ENCODE measurements around the gene PTPRZ1. TPM values are rescaled to one million over a fixed set of nuclear protein-coding genes. Genes with fewer than 3 reads are reported as not detected.

PTPRZ1 gene
- total RNA-seq (2016; rRNA removed; fragmentation: Illumina TruSeq; extraction: Trizol) (not detected in 2 replicates), polyA plus RNA-seq (2011; rRNA removed) (0.07 TPM in 1 of 2 replicates, not detected in the other), polyA minus RNA-seq (2011; rRNA and poly(A)+ RNA removed; ENCODE audit: low replicate concordance) (0.91 TPM in 1 of 2 replicates, not detected in the other), Bru-seq, nascent RNA (percentile 12 among the genes with signal in this experiment), BruChase-seq, experiment 1, labeled RNA remaining after a 6-hour chase (percentile 8 among the genes with signal in this experiment), BruChase-seq, experiment 2, labeled RNA remaining after a 2-hour chase (percentile 11 among the genes with signal in this experiment)
- not detected in 2 replicates for total RNA-seq (2016; cell fraction: cytosol; rRNA removed; fragmentation: Illumina TruSeq; extraction: Trizol; ENCODE audit: low read depth)
- not detected in 2 replicates for total RNA-seq (2016; cell fraction: insoluble cytoplasmic fraction; rRNA removed; fragmentation: Illumina TruSeq; extraction: Trizol)
- total RNA-seq (2016; cell fraction: membrane; rRNA removed; fragmentation: Illumina TruSeq; extraction: Trizol) = not detected in 2 replicates
- not detected in 2 replicates for total RNA-seq (2016; cell fraction: nucleus; rRNA removed; fragmentation: Illumina TruSeq; extraction: Trizol)
- under 0.01 and 0.01 TPM in 2 replicates for polyA plus RNA-seq (2011; cell fraction: cytosol; rRNA removed)
- 0.05 TPM in 1 of 2 replicates, not detected in the other for polyA plus RNA-seq (2011; cell fraction: nucleus; rRNA removed)
- not detected in 2 replicates for polyA plus RNA-seq (2012)
- polyA plus RNA-seq (2016; cell fraction: cytosol; fragmentation: Illumina TruSeq; extraction: Trizol; ENCODE audit: low read depth) = not detected in 2 replicates
- not detected in 2 replicates for polyA plus RNA-seq (2016; cell fraction: insoluble cytoplasmic fraction; fragmentation: Illumina TruSeq; extraction: Trizol; ENCODE audit: low read depth)
- not detected in 2 replicates for polyA plus RNA-seq (2016; cell fraction: membrane; fragmentation: Illumina TruSeq; extraction: Trizol; ENCODE audit: low read depth)
- polyA plus RNA-seq (2016; cell fraction: nucleus; fragmentation: Illumina TruSeq; extraction: Trizol; ENCODE audit: insufficient read depth, low read depth) = not detected in 2 replicates
- polyA minus RNA-seq (2011; cell fraction: cytosol; rRNA and poly(A)+ RNA removed) = not detected in 2 replicates
- polyA minus RNA-seq (2011; cell fraction: nucleus; rRNA and poly(A)+ RNA removed) = 0.52 TPM in 1 of 2 replicates, not detected in the other
- long read RNA-seq, experiment 1 = 0 reads
- long read RNA-seq, experiment 2 = 0 reads

- intact Hi-C loops (cut with micrococcal nuclease; ENCODE audit: unreplicated experiment) = loop anchor here (2.0 kb wide), 2 partner anchors 42 to 120 kb away; no protein-coding TSS in a partner anchor
- H2AFZ ChIP-seq (ENCODE audit: low read length) = peak within 1 kb of the TSS; percentile 68
- H3K4me2 ChIP-seq (ENCODE audit: low read depth, low read length) = peak within 1 kb of the TSS; percentile 97
- FAIRE-seq = no peak
- no TSS peak for BruUV-seq (replicated peaks)
- no peaks in the 10 kb centered on the region for H3K36me3 ChIP-seq (replicated peaks in 1 of 2; ENCODE audit: control insufficient read depth in 1 of 2, insufficient read depth in 2 of 2, low read length in 2 of 2)
- H3K4me1 ChIP-seq (ENCODE audit: insufficient read depth, low read length) = peaks cover 11% of the 10 kb centered on the region
- POLR2A ChIA-PET = no interaction called here
- H3K9ac ChIP-seq (ENCODE audit: insufficient read depth, low read depth, low read length) = no peak within 1 kb of the TSS
- peak; percentile 98 for ATAC-seq
- WGBS (ENCODE audit: low lambda C conversion rate) = 0% methylated on average over 4 of the region's 49 CpGs
- peaks cover 1 to 34% of the 10 kb centered on the region in 2 experiments; a peak in 3 of 5 replicates for H3K27me3 ChIP-seq (ENCODE audit: control insufficient read depth in 1 of 2, insufficient read depth in 2 of 2, low read length in 2 of 2)
- H4K20me1 ChIP-seq (ENCODE audit: insufficient read depth, low read length) = no peaks in the 10 kb centered on the region
- no peaks in the 10 kb centered on the region for H3K79me2 ChIP-seq (ENCODE audit: insufficient read depth, low read length)
- H3K4me3 ChIP-seq (replicated peaks in 1 of 3; ENCODE audit: insufficient read depth in 1 of 3, low read depth in 2 of 3, low read length in 3 of 3) = peak within 1 kb of the TSS; percentile 50 to 75 (median 60)
- CTCF ChIA-PET (ENCODE audit: low intra/inter-chr PET ratio, low total read pairs) = no interaction called here
- H3K9me3 ChIP-seq (ENCODE audit: low read length) = no peaks in the 10 kb centered on the region
- H3K27ac ChIP-seq (ENCODE audit: extremely low read length, insufficient read depth, low read length) = no peak within 1 kb of the TSS
- DNase-seq (ENCODE audit: low spot score) = no peak
- in situ Hi-C loops (cut with HindIII; ENCODE audit: extremely low pct_ligation_motif_present, low pct_unique_long_range_greater_than_20kb) = no loop called here
- TF ChIP-seq MTF2 (CRISPR knock-in tag; IDR thresholded peaks at IDR 0.05; ENCODE audit: borderline replicate concordance) = peak; percentile 72; the same call in 1 of the 2 replicates
- no peak for TF ChIP-seq AHR (CRISPR knock-in tag; IDR thresholded peaks at IDR 0.05)
- peak; percentile 58 for TF ChIP-seq ZNF687 (CRISPR knock-in tag; IDR thresholded peaks at IDR 0.05)
- TF ChIP-seq ZFP36 (IDR thresholded peaks at IDR 0.05; ENCODE audit: borderline replicate concordance, low read depth, low read length, partially characterized antibody) = no peak
- no peak for TF ChIP-seq SRSF1 (optimal IDR thresholded peaks at IDR 0.05; ENCODE audit: low read depth, low read length)
- no peak for TF ChIP-seq ZBTB2 (CRISPR knock-in tag; IDR thresholded peaks at IDR 0.05; ENCODE audit: low read depth)
- no peak for TF ChIP-seq GRHL1 (CRISPR knock-in tag; conservative IDR thresholded peaks at IDR 0.05)
- no peak for TF ChIP-seq ZNF333 (CRISPR knock-in tag; IDR thresholded peaks at IDR 0.05; ENCODE audit: borderline replicate concordance)
- TF ChIP-seq NFATC3 (CRISPR knock-in tag; IDR thresholded peaks at IDR 0.05) = no peak
- no peak for TF ChIP-seq HES4 (CRISPR knock-in tag; IDR thresholded peaks at IDR 0.05; ENCODE audit: borderline replicate concordance)
Measured at GRCh38 chr7:121872831-121873288, at the start of gene PTPRZ1. Gene PTPRZ1 (plus strand): TSS chr7:121873161. CDS start chr7:121873500, 339 bp downstream.
